ENCODE data around the gene SLC39A11. TPM values are rescaled to one million over a fixed set of nuclear protein-coding genes. Genes with fewer than 3 reads are reported as not detected.

The SLC39A11 gene
- total RNA-seq, 1 experiment from 2014 or later: 56.1 TPM

DNA sequence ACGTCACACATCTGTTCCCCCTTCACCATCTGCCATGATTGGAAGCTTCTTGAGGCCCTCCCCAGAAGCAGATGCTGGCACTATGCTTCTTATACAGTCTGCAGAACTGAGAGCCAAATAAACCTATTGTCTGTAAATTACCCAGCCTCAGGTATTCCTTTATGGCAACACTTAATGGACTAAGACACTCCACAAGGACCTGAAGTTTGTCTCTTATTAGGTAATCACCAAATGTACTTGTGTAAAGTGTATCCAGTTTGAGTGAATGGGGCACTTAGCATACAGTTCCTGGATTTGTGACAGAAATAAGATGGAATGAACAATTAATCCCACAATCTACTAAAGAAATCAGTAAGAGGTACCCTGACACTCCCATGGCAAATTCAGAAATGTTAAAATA lies 105.3 kb downstream of the SLC39A11 start:
- Histone ChIP-seq H3K4me3 (ENCODE audit: low read depth in 2 of 2, low read length in 2 of 2) (no peak overlapping the region), H3K4me1 (ENCODE audit: control insufficient read depth, insufficient read depth, low read length) (no peaks in the 10 kb centered on the region), H3K27ac (ENCODE audit: low read length) (no peak overlapping the region), H3K27me3 (ENCODE audit: control insufficient read depth, insufficient read depth, low read length) (no peaks in the 10 kb centered on the region), H3K36me3 (ENCODE audit: control insufficient read depth, insufficient read depth, low read length) (no peaks in the 10 kb centered on the region), H3K9me3 (ENCODE audit: control insufficient read depth, insufficient read depth, low read depth, low read length) (no peaks in the 10 kb centered on the region)
- ChIA-PET CTCF (no interaction called here), POLR2A (interaction anchor here (0.6 kb wide), 1 partner anchor 131 kb away, joined by 5 read pairs; no protein-coding TSS in a partner anchor)
- TF ChIP-seq TCF7L2 (IDR thresholded peaks at IDR 0.05; ENCODE audit: low read depth, low read length): no peak
- no peak for TF ChIP-seq POLR2AphosphoS5 (IDR thresholded peaks at IDR 0.05; ENCODE audit: low read depth, low read length)
- no peak for TF ChIP-seq SIN3A (IDR thresholded peaks at IDR 0.05; ENCODE audit: borderline replicate concordance, insufficient read depth, low read depth, low read length)
- TF ChIP-seq, protein P1, sequence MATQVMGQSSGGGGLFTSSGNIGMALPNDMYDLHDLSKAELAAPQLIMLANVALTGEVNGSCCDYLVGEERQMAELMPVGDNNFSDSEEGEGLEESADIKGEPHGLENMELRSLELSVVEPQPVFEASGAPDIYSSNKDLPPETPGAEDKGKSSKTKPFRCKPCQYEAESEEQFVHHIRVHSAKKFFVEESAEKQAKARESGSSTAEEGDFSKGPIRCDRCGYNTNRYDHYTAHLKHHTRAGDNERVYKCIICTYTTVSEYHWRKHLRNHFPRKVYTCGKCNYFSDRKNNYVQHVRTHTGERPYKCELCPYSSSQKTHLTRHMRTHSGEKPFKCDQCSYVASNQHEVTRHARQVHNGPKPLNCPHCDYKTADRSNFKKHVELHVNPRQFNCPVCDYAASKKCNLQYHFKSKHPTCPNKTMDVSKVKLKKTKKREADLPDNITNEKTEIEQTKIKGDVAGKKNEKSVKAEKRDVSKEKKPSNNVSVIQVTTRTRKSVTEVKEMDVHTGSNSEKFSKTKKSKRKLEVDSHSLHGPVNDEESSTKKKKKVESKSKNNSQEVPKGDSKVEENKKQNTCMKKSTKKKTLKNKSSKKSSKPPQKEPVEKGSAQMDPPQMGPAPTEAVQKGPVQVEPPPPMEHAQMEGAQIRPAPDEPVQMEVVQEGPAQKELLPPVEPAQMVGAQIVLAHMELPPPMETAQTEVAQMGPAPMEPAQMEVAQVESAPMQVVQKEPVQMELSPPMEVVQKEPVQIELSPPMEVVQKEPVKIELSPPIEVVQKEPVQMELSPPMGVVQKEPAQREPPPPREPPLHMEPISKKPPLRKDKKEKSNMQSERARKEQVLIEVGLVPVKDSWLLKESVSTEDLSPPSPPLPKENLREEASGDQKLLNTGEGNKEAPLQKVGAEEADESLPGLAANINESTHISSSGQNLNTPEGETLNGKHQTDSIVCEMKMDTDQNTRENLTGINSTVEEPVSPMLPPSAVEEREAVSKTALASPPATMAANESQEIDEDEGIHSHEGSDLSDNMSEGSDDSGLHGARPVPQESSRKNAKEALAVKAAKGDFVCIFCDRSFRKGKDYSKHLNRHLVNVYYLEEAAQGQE (IDR thresholded peaks at IDR 0.05; ENCODE audit: insufficient read depth in 1 of 2, low read depth in 2 of 2, low read length in 1 of 2): no peak
- TF ChIP-seq, protein P2, sequence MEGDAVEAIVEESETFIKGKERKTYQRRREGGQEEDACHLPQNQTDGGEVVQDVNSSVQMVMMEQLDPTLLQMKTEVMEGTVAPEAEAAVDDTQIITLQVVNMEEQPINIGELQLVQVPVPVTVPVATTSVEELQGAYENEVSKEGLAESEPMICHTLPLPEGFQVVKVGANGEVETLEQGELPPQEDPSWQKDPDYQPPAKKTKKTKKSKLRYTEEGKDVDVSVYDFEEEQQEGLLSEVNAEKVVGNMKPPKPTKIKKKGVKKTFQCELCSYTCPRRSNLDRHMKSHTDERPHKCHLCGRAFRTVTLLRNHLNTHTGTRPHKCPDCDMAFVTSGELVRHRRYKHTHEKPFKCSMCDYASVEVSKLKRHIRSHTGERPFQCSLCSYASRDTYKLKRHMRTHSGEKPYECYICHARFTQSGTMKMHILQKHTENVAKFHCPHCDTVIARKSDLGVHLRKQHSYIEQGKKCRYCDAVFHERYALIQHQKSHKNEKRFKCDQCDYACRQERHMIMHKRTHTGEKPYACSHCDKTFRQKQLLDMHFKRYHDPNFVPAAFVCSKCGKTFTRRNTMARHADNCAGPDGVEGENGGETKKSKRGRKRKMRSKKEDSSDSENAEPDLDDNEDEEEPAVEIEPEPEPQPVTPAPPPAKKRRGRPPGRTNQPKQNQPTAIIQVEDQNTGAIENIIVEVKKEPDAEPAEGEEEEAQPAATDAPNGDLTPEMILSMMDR (IDR thresholded peaks at IDR 0.05): no peak
- ATAC-seq (no peak), DNase-seq (ENCODE audit: low read depth, low spot score) (no peak)
- in situ Hi-C loops (cut with HindIII; ENCODE audit: low pct_unique_long_range_greater_than_20kb, low sequenced_read_pairs) (loop anchor here (5.0 kb wide), 1 partner anchor 80 kb away; no protein-coding TSS in a partner anchor), intact Hi-C loops (cut with micrococcal nuclease; ENCODE audit: unreplicated experiment) (loop anchor here (10.0 kb wide), 1 partner anchor 168 kb away; no protein-coding TSS in a partner anchor)
- no TSS peak for BruUV-seq (replicated peaks)

DNA sequence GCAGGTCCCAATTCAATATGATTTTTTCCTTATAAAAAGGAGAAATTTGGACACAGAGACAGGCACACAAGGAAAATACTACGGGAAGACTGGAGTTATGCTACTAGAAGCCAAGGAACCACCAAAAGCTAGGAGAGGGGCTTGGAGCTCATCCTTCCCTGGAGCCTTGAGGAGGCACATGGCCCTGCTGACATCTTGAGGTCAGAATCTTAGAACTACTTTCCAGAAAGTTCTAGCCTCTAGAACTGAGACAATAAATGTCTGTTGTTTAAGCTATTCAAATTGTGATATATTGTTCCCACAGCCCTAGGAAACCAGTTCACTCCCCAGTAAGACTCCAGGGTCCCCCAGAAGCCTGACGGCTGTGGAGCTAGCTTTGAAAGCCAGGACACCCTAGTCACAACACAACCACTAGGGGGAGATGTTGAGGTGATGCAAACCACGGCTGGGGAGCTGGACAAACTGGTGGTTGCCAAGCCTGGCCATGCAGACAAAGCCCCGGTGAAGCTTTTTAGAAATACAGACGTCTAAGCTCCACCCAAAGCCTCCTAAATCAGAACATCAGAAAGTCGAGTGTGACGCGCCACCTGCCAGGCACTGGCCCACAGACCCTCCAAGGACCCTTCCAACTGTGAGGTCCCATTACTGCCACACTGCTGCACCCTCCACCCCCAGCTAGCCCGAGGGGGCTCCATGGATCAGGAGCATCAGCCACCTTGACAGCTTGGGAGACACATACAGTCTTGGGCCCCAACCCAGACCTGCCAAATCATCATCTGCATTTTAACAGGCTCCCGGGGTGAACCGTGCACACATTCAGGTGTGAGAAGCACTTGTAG lies 106.4 kb downstream of the SLC39A11 start:
- H3K4me3 ChIP-seq (ENCODE audit: low read depth in 2 of 2, low read length in 2 of 2): no peak overlapping the region
- H3K9me3 ChIP-seq (ENCODE audit: control insufficient read depth, insufficient read depth, low read depth, low read length): no peaks in the 10 kb centered on the region
- in situ Hi-C loops (cut with HindIII; ENCODE audit: low pct_unique_long_range_greater_than_20kb, low sequenced_read_pairs) (loop anchor here (5.0 kb wide), 1 partner anchor 81 kb away; no protein-coding TSS in a partner anchor), intact Hi-C loops (cut with micrococcal nuclease; ENCODE audit: unreplicated experiment) (loop anchor here (10.0 kb wide), 1 partner anchor 169 kb away; no protein-coding TSS in a partner anchor)
- no TSS peak for BruUV-seq (replicated peaks)
- H3K4me1 ChIP-seq (ENCODE audit: control insufficient read depth, insufficient read depth, low read length): no peaks in the 10 kb centered on the region
- POLR2A ChIA-PET: interaction anchor here (1.3 kb wide), 1 partner anchor 14 kb away, joined by 12 read pairs; no protein-coding TSS in a partner anchor
- H3K27me3 ChIP-seq (ENCODE audit: control insufficient read depth, insufficient read depth, low read length): no peaks in the 10 kb centered on the region
- no peak overlapping the region for H3K27ac ChIP-seq (ENCODE audit: low read length)
- TF ChIP-seq, protein P2 (IDR thresholded peaks at IDR 0.05): peak; percentile 91
- TF ChIP-seq, protein P1 (IDR thresholded peaks at IDR 0.05; ENCODE audit: insufficient read depth in 1 of 2, low read depth in 2 of 2, low read length in 1 of 2): no peak
- CTCF ChIA-PET: interaction anchor here (0.6 to 1.8 kb wide), 6 partner anchors 171 to 467 kb away, joined by 3 to 10 read pairs (median 4); partner anchors contain the start of gene SSTR2
- DNase-seq (ENCODE audit: low read depth, low spot score) (peak; percentile 53), ATAC-seq (peak; percentile 85)
- H3K36me3 ChIP-seq (ENCODE audit: control insufficient read depth, insufficient read depth, low read length): no peaks in the 10 kb centered on the region

Data from Panc1 (cell line).